Measurements from ENCODE around the gene KCNQ1.

Gene KCNQ1

DNA sequence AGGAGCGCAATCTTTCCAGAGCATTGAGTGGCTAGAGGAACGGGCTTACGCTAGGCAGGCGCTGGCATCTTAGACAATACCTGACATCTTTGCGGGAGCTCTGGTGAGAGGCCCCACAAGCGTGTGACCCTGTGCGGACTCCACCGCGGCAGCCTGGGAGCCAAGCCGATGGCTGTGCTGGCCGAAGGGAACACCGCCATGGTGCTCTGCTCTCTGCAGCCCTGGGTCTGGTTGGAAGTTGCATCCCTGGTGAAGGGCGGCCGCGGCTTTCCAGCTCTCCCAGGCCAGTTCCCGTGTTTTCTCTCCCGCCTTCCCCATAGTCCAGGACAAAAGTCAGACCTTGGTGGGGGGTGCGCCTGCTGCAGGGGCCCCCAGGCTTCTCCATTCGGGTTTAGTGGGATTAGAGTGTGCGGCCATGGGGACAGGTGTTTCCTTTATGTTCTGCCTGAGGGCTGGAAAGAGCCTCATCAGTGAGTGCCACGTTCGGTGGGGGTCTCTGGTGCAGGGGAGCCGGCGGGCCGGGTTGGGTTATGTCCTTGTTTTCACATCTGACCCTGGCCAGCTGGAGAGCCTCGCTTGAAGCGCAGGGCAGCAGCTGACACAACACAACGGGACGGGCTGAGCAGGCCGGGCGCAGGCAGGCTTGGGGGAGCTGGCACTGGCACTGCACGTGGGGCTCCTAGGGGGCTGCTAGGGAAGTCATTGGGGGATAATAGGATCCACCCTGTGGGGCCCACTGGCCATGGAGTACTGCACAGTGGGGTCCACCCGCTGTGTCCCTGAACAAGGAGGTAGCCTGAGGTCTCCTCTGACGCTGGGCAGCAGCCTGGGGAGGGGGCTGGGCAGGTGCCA lies 94.8 kb downstream of the KCNQ1 start:
- no peak for DNase-seq

DNA sequence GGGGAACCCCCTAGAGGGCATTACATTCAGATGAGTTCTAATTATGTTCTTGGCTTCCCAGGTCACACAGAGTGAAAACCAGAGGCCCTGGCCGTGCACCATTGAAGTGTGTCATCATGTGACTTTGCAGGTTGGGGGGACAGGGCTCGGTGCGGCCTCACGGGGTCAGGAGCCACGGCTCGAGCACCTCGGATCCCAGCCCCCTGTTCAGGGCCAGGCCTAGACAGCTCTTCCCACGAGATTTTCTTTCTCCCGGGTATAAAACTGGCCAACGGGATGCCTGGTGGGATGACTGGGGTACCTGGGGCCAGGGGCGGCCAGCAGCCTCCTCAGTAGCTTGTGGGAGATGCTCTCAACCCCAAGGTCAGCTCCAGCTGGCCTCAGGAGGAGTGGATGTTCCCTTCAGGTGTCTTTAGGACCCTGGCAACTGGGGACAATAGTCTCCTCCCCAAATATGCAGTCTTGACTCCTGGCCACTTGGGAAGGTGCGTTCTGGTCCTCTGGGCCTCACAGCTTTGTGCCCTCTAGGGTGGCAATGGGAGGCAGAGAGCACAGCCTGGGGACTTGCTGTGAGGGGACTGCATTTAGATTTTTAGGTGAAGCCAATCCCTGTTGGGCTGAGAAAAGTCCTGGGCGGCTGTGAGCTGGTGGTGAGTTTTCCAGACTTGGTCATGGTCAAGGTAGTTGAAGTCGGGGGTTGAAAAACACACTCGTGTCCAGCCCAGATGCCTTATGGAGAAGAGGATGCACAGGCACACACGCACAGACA lies 95.6 kb downstream of the KCNQ1 start:
- DNase-seq = no peak

DNA sequence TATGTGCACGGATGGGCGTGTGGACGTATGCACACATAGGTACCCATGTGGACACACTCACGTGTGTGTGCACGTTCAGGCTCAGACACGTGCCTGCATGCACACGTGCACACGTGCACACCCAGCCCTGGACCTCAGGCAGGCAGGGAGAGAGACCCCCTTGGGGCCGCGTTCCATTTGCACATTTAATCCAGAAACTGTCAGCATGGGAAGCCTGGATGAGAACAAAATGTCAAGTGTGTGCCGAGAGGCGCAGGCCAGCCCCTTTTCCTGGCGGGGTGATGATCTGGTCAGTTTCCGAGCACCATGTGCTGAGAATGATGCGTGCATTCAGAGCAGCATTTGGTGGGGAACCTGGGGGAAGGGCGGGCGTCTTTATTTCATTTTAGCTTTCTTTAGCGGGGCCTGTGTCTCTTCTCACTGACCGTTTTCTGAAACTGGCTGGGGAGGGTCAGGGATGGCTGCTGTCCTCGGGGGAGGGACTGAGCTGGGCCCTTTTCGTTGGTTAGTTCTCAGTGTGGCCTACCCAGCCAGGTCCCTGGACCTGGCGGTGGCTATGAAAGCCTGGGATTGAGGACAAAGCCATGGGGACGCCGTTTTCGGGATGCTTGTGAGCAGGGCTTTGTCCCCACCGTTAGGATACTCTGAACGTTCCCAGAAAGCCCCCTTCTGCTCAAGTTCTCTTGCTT lies 96.3 kb downstream of the KCNQ1 start:
- DNase-seq = no peak

DNA sequence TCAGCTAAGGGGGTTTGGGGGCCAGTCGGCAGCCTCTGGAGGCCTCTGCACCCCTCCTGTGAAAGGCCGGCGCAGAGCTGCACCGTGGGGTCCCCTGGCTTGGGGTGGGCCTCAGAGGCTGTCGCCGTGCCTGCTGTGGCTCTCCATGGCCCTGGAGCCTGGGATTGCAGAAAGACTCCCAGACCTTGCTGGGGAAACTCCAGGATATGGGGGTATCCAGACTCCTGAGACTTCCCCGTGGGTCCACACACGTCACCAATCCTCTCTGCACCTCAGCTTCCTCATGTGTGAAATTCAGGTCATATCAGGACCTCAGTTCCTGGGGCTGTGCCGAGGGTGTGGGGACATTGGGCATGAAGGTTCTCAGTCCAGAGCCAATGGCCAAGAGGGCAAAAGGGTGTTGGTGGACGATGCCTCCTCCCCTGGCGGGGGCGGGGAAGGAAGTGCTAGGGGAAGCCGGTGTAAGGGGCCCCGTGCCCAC lies 97.1 kb downstream of the KCNQ1 start:
- no peak for DNase-seq

DNA sequence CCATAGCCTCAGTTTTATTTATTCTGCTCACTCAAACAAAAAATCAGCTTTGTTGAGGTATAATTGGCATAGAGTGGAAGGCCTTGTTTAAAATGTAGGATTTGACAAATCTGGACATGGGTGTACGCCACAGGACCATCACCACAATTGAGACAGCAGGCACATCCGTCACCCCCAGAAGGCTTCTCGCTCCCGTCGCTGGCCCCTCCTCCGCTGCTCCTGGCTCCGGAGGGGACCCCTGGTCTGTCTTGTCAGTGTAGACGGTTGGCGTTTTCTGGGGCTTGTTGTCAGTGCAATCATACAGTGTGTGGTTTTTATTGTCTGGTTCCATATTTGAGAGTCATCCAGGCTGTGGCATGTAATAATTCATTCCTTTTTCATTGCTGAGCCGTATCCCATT lies 97.6 kb downstream of the KCNQ1 start:
- DNase-seq = no peak

DNA sequence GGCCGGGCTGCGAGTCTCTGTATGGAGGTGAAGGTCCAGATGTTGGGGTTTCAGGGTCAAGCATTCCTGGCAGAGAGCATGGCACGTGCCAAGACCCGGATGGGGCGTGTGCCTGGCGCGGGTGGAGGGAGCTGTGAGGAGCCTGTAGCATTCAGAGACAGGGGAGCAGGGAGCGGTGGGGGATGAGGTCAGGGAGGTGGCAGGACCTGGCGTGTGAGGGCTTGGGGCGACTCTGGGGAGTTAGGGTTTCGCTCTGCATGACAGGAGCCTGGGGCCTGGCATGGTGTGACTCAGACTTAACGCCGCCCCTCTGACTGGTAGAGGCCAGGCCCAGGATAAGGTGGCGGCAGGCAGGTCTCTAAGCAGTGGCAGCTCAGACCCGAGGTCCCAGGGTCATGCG lies 103.0 kb downstream of the KCNQ1 start:
- DNase-seq = no peak

DNA sequence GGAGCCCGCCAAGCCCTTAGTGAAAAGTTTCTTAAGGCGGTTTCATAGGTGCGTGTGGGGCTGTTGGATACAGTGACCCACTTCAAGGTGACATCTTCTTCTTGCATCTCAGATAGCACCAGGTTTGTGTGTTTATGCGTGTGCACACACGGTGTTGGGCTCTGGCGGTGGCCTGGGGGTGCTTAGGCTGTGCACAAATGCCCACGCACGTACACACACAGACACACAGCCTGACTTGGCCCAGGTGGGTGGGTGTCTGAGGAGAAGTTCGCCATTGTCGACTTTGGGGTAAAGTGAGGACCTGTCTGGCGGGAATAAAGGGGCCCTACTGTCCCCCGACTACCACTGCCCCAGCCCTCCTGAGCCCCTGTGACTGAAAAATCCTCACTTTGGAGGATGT lies 103.8 kb downstream of the KCNQ1 start:
- DNase-seq = no peak

DNA sequence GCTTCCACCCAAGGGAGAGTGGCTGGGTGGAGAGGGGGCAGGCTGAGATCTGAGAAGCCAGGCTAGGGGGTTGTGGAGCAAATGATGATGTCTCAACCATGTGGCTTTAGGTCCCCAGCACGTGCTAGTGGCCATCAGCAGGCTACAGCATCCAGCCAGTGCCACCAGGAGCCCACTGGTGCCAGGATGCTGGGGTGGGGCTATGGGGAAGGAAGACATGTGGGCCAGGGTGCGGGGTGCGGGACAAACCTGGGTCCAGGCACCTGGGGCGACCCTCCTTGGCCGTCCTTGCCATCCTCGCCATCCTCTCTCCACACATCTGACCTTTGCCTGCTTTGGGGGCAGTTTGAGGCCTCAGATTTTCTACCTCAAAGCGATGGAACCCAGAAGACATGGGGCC lies 104.3 kb downstream of the KCNQ1 start:
- no peak for DNase-seq

DNA sequence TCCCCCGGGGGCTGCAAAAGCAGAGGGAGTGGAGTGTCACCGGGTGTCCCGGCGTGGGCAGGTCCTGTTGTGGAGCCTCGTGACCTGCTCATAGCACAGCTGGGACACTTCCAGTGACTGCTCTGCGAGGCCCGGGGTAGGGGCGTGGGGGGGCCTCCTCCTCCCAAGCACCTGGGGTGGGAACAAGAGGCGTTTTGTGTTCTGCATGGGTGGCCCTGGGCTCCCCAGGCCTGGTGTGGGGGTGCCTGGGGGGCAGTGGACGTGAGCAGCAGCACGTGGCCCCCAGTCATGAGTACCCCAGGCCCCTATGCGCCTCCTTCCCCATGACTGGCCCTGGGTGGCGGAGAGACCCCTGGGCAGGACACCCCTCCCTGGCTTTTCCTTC lies 104.7 kb downstream of the KCNQ1 start:
- no peak for DNase-seq

DNA sequence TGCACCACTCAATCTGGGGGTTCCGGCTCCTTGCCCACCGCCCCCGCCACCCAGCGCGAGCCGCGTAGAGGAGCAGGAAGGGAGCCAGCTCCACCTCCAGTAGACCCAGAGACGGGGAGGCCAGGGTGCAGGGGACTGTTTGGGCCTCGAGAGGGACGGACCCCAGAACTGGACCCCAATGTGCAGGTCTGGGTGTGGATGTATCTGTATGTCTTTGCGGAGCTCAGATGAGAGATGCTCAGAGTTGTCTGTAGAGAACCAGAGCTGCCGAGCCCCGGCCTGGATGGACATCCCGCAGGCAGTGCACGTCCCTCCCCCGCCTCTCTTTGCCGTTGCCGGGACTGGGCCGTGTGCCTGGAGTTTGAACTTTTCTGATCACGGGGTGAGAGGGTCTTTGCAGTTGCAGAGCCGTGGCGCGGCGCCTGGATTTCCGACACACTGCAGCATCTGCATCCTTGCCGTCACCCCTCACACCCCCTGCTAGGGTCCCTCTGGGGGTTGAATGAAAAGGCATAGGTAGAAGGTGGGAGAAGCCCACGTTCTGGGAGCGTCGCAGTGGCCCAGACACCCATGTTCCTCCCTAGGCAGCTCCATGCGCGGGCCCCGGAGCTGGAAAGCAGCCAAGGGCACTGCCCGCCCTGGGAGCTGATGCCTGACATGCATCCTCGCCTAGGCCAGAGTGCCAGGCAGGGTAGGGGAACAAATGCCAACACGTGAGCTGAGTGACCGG lies 105.2 kb downstream of the KCNQ1 start:
- DNase-seq = no peak

DNA sequence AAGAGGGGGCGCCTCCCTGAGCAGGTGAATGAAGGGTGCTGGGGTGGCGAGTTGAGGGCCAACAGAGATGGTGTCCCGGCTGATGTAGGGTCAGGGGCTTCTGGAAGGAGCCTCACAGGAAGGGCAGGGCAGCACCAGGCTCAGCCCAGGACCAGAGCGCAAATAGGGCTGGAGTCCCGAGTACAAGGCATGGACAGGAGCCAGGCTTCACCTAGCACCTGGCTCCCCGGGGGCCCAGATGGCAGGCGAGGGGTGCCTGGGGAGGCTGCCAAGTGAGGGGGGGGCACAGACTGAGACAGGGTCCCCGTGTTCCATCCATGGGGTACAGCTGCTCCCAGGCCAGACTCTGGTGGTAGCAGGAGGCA lies 105.8 kb downstream of the KCNQ1 start:
- no peak for DNase-seq

DNA sequence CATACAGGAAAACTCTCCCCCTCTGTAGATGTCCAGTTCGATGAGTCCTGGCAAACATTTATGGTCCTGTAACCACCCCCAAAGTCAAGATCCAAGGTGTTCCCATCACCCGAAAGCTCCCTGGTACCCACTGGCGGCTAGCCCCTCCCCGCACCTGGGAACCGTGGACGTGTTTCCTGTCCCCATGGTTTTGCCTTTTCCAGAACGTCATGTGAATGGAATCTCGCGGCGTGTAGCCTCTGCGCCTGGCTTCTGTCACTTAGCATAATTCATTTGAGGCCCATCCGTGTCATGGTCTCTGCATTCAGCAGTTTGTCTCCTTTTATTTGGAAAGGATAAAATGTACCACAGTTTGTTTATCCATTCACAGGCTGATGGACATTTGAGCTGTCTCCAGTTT lies 106.3 kb downstream of the KCNQ1 start:
- no peak for DNase-seq

DNA sequence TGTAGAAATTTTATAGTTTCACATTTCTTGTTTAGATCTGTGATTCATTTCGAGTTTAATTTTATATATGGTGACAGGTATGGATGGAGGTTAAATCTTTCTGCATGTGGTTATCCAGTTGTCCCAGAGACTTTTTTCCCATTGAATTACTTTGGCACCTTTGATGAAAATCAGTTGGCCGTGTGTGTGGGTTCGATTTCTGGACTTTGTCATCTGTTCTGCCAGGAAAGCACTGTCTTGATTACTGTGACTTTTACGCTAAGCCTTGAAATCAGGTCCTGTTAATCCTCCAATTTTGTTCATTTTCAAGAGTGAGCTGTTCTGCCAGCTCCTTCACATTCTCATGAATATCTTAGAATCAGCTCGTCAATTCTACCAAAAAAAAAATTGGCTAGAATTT lies 107.4 kb downstream of the KCNQ1 start:
- DNase-seq = no peak

DNA sequence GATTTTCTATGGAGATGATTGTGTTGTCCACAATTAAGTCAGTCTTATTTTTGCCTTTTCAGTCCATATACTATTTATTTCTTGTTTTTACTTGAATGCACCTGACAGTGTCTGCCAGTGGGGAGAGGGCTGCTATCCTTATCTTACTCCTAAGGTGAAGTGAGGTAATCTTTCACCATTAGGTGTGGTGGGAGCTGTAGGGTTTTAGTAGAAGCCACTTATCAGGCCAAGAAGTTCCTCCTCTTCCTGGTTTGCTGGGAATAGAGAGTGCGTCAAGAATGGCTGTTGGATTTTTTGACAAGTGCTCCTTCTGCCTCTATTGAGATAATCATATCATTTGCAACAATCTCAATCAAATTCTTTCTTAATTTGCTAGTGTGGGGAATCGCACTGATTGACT lies 108.4 kb downstream of the KCNQ1 start:
- DNase-seq = no peak

DNA sequence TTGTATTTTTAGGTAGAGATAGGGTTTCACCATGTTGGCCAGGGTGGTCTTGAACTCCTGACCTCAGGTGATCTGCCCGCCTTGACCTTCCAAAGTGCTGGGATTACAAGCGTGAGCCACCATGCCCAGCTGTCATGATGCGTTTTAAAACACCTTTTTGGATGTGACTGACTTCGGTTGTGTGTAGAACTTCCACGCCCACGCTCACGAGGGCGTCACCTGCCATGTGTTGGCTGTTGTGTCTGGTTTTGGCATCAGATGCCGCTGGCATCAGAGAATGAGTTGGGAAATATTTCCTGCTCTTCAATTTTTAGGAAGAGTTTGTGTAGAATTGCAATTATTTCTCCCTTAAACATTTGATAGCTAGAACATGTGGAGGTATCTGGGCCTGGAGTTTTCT lies 109.1 kb downstream of the KCNQ1 start:
- DNase-seq = no peak

DNA sequence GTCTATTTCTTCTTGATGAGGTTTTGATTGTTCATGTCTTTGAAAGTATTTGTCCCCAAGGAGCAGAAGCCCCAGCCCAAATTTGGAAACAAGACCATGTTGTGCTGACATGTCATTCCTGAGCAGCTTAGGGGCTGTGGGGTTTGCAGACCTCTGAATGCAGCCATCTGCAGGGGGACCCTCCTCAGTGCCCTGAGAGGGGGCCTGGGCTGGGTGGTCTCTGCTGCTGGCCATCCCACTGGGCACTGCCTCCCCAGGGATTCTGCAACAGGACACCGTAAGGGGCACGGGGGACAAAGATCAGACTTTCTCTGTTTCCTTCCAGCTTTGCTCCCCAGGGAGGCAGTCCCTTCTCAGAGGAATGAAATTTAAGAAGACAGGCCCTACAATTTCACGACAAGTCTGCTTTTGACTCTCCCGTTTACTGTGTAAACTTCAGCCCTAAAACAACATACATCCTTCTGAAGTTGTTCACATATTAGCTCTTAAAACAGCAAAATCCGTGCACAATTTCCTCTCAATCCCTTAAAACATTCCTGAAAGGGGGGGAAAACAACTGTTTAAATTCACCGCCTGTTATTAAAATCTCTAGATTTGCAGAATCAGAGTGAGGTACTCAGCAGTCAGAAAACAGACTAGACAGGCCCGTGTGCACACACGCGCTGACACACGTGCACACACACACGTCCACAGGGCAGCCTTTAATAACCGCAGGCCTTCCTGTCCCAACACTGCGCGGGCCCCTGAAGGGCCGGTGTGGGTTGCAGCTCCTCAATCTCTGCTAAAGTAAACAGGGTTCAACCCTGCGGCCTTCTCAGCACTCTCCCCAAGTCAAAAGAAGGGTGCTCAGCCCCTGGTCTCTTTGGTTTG lies 109.8 kb downstream of the KCNQ1 start:
- DNase-seq = no peak

DNA sequence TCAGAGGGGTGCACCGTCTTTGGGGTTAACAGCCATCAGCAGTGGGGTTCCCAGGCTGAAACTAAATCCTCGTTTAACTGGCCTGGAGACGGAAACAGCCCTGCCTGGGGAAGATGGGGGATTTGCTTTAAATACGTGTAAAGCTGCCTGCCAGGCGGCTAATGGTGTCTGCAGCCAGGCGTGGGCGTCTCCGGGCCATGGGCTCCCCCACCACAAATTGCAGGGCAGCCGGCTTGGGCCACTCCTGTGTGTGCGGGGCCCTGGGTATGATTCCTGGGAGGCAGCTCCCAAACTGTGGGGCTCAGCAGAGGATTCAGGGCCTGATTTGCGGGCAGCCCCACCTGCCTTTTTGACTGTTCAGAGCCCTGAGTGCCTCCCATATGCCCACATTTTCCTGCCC lies 110.5 kb downstream of the KCNQ1 start:
- DNase-seq = no peak

DNA sequence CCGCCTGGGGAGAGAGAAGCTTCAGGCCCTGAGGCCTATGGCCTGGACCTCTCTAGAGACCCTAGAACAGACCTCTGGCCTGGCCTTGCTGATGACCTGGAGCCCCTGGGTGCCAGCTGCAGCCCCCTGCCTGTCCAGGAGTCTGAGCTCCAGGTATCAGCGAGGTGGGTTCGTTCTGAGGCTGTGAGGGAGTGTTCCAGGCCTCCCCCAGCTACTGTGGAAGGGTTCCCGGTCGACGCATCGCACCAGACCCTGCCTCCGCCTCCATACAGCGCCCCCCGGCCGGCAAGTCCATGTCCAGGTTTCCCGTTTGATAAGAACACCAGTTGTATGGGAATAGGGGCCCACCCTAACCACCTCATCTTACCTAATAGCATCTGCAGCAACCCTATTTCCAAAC lies 111.1 kb downstream of the KCNQ1 start:
- DNase-seq = no peak

DNA sequence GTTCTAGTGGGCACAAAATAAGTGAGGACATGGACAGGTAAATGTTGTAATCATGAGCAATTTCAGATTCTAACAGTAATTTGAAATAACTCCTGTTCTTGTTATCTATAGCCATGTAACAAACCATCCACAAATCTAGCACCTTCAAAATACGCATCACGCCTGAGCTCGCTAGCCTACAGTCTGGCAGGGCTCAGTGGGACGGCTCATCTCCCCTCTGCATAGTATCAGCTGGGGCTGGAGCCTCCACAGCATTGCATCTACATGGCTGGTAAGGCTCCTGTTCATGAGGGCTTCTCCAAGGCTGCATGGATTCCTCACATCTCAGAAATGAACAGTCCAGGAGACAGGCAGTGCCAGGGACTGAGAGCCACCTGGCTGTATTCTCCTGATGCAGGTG lies 112.6 kb downstream of the KCNQ1 start:
- DNase-seq = no peak

DNA sequence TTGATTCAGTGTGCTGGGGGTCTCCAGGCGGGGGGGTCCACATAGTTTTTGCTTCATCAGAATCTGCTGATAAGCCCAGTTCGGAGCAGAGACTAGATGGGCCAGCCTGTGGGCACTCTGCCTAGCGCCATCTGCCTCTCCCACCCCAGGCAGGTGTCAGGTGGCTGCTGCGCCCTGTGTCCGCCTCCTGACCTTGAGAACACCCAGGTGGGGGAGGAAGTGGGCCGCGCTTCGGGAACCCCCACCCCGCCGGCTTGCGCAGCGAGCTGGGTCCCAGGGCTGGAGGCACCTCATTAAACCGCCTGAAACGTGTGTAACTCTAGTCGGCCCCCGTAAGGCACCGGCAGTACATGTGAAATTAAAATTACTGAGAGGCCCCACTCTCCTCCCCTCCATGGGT lies 113.6 kb downstream of the KCNQ1 start:
- no peak for DNase-seq

DNA sequence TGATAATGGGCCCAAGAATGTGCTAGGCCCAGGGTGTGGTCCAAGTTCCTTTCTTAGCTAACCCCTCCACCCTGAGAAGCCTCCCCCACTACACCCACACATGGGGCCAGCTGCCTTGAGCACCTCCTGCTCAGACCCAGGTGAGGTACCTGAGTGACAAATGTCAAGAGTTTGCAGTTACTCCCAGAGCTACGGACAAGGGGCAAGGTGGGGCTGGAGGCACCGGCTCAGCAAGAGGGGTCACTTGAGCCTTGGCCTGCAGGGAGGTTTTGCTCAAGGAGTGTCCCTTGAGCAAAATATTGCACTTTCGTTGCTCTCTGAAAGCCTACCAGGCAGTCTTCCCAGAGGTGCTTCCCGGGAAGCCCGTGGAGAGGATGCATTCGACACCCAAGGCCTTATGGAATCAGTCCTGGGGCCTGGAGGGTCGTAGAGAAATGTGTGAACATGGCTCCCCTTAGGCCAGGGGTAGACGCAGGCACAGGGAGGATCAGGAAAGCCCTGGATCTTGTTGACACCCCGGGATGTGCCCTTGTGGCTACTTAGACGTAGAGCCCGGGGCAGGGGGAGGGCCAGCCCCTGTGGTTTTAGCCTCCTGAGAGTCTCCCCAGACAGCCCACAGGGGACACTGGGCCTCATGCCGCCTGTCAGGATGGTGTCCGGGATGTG lies 114.2 kb downstream of the KCNQ1 start:
- DNase-seq = no peak
